Measurements from ENCODE around the gene DDX19B. TPM values are rescaled to one million over a fixed set of nuclear protein-coding genes. Genes with fewer than 3 reads are reported as not detected.
A peak's percentile ranks its signal among the peaks of the same experiment; 100 is the strongest.
"Not testable (repeated sequence)": the region's sequence is repeated elsewhere in the genome, so short reads cannot be mapped to it uniquely, and the experiment has no call there.

DDX19B gene
- total and polyA plus RNA-seq, 7 donors: 16.6 to 34.2 (median 23.4) TPM

GRCh38 chr16:70331091-70331490, 32.1 kb downstream of the DDX19B start:
- no peak overlapping the region for H3K27ac ChIP-seq
- 96 to 97% methylated on average over 1 of the region's 1 CpG for WGBS, 2 donors
- DNase-seq: no peak
- H3K4me3 ChIP-seq: no peak overlapping the region
- TF ChIP-seq, protein P1, sequence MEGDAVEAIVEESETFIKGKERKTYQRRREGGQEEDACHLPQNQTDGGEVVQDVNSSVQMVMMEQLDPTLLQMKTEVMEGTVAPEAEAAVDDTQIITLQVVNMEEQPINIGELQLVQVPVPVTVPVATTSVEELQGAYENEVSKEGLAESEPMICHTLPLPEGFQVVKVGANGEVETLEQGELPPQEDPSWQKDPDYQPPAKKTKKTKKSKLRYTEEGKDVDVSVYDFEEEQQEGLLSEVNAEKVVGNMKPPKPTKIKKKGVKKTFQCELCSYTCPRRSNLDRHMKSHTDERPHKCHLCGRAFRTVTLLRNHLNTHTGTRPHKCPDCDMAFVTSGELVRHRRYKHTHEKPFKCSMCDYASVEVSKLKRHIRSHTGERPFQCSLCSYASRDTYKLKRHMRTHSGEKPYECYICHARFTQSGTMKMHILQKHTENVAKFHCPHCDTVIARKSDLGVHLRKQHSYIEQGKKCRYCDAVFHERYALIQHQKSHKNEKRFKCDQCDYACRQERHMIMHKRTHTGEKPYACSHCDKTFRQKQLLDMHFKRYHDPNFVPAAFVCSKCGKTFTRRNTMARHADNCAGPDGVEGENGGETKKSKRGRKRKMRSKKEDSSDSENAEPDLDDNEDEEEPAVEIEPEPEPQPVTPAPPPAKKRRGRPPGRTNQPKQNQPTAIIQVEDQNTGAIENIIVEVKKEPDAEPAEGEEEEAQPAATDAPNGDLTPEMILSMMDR (IDR thresholded peaks at IDR 0.05): no peak
- TF ChIP-seq EP300 (IDR thresholded peaks at IDR 0.05) (no peak), POLR2A (IDR thresholded peaks at IDR 0.05) (no peak), POLR2AphosphoS5 (IDR thresholded peaks at IDR 0.05) (no peak)
- no peaks in the 10 kb centered on the region for H3K27me3 ChIP-seq
- no peaks in the 10 kb centered on the region for H3K4me1 ChIP-seq
- intact Hi-C loops (cut with DNase I): no loop called here
- H3K9me3 ChIP-seq: no peaks in the 10 kb centered on the region
- H3K36me3 ChIP-seq: peaks cover 23 to 88% (median 30%) of the 10 kb centered on the region in 4 donors

DNA sequence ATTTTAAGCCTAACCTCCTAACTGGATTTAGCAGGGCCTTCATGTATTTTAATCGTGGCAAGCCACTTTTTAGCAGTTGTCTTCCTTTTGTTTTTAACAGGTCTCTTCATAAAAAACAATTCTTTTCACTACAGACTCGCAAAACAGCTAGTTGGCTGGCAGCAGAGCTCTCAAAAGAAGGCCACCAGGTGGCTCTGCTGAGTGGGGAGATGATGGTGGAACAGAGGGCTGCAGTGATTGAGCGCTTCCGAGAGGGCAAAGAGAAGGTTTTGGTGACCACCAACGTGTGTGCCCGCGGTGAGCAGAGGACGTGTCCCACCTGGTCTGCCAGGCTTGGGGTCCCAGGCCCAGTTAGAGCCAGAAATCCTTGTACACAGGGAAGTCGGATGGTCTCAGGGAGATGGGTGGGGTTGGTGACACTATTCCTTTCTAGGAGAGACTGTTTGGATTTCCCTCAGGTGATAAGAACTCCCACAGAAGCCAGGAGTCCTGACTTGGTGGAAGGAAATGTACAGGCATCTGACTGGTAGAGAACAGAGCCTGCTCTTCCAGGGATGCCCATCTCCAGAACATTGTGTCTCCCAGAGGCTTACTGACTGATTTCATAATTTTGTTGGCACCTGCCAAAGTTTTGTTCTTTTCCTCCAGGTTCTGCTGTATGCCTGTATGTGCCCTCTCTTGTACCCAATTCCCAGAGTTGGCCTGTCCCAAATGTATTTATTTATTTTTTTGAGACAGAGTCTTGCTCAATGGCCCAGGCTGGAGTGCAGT, 32.8 kb downstream of the DDX19B start:
- Histone ChIP-seq H3K4me3 (no peak overlapping the region), H3K9me3 (no peaks in the 10 kb centered on the region), H3K4me1 (no peaks in the 10 kb centered on the region), H3K36me3 (peaks cover 19 to 88% (median 26%) of the 10 kb centered on the region in 4 donors), H3K27me3 (no peaks in the 10 kb centered on the region), H3K27ac (peak overlapping the region in 1 of 4 donors; percentile 2)
- 65 to 79% methylated on average over 9 of the region's 9 CpGs for WGBS, 2 donors
- TF ChIP-seq EP300 (IDR thresholded peaks at IDR 0.05): no peak
- TF ChIP-seq, protein P1 (IDR thresholded peaks at IDR 0.05): peak in 3 of 4 experiments; percentile 25 to 39 (median 37)
- intact Hi-C loops (cut with DNase I): no loop called here
- DNase-seq: no peak

GRCh38 chr16:70332728-70333127, 33.7 kb downstream of the DDX19B start:
- H3K27ac ChIP-seq; H3K9me3 ChIP-seq; H3K27me3 ChIP-seq; DNase-seq; intact Hi-C loops (cut with DNase I); H3K4me1 ChIP-seq; H3K4me3 ChIP-seq: not testable (repeated sequence)
- H3K36me3 ChIP-seq: peaks cover 18 to 80% (median 26%) of the 10 kb centered on the region in 4 donors
- WGBS, 2 donors: 85 to 88% methylated on average over 5 to 6 of the region's 12 CpGs

- Histone ChIP-seq H3K9me3 (no peaks in the 10 kb centered on the region), H3K4me1 (no peaks in the 10 kb centered on the region), H3K27me3 (no peaks in the 10 kb centered on the region), H3K27ac (no peak overlapping the region), H3K4me3 (no peak overlapping the region), H3K36me3 (peaks cover 10 to 34% (median 13%) of the 10 kb centered on the region in 4 donors)
- DNase-seq: no peak
- no peak for TF ChIP-seq POLR2AphosphoS5 (IDR thresholded peaks at IDR 0.05)
- TF ChIP-seq EP300 (IDR thresholded peaks at IDR 0.05): no peak
- TF ChIP-seq POLR2A (IDR thresholded peaks at IDR 0.05): no peak
- TF ChIP-seq, protein P1 (IDR thresholded peaks at IDR 0.05): no peak
- intact Hi-C loops (cut with DNase I): no loop called here
- 97 to 98% methylated on average over 5 of the region's 5 CpGs for WGBS, 2 donors
Observed at GRCh38 chr16:70337814-70338213, 38.8 kb downstream of the DDX19B start.

GRCh38 chr16:70341600-70341999, 42.6 kb downstream of the DDX19B start:
- WGBS, 2 donors: 75 to 85% methylated on average over 4 of the region's 4 CpGs
- no peak overlapping the region for H3K27ac ChIP-seq
- intact Hi-C loops (cut with DNase I): no loop called here
- TF ChIP-seq, protein P1 (IDR thresholded peaks at IDR 0.05): no peak
- TF ChIP-seq EP300 (IDR thresholded peaks at IDR 0.05) (no peak), POLR2AphosphoS5 (IDR thresholded peaks at IDR 0.05) (no peak), POLR2A (IDR thresholded peaks at IDR 0.05) (no peak)
- no peaks in the 10 kb centered on the region for H3K9me3 ChIP-seq
- no peak for DNase-seq
- H3K4me3 ChIP-seq: no peak overlapping the region
- H3K27me3 ChIP-seq: no peaks in the 10 kb centered on the region
- peaks cover 0 to 8% (median 6%) of the 10 kb centered on the region in 4 donors for H3K4me1 ChIP-seq
- H3K36me3 ChIP-seq: peaks cover 0 to 3% (median 0%) of the 10 kb centered on the region in 4 donors

All from sigmoid colon (tissue), 7 donors.